GM12891 (cell line): Measurements from ENCODE around the gene ANTXR2.

Experiments
- POLR2A ChIP-seq: IDR thresholded peaks from 2 replicates; pipeline ENCODE4 v1.6.1; 2011; ENCODE audit warnings: low read depth, low read length, control low read depth
- POU2F2 ChIP-seq: IDR thresholded peaks from 2 replicates; pipeline ENCODE4 v1.6.1; 2011; ENCODE audit warnings: low read depth, mild to moderate bottlenecking, control low read depth, low read length, moderate library complexity
- TAF1 ChIP-seq: IDR thresholded peaks from 2 replicates; pipeline ENCODE4 v1.6.1; 2011; ENCODE audit warnings: low read depth, low read length, control low read depth

DNA sequence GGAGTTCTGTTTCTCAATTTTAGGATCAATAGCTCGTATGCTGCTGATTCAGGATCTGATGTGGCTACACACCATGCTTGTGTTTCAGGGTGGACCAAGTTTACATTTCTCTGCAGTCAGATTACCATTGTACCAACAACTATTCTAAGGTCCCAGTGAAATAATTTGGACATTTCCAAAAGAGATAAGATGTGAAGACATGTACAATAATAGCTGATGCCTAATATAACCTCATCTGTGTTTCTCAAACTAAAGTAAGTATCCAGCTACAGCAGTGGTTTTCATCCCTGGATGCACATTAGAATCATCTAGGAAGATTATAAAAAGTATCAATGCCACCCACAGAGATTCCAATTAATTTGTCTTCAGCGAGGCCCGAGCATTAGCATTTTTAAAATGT, 209.7 kb downstream of the ANTXR2 start:
- TF ChIP-seq POLR2A (no peak), POU2F2 (no peak), TAF1 (no peak)
